Activated CD4-positive, alpha-beta T cell treated with anti-CD3 and anti-CD28 coated beads, Interleukin-2, amount 50 U/mL, for 16 hours (primary cell): Measurements from ENCODE around the gene WDFY1.
"Not testable (repeated sequence)": the region's sequence is repeated elsewhere in the genome, so short reads cannot be mapped to it uniquely, and the experiment has no call there.

ENCODE experiments used
- DNase-seq: peaks from one replicate; pipeline ENCODE4 v3.0.0-alpha.2; 2020

WDFY1 gene

GRCh38 chr2:223889229-223889628, 55.9 kb downstream of the WDFY1 start:
- no peak for DNase-seq

GRCh38 chr2:223888251-223888650, 56.9 kb downstream of the WDFY1 start:
- no peak for DNase-seq

DNA sequence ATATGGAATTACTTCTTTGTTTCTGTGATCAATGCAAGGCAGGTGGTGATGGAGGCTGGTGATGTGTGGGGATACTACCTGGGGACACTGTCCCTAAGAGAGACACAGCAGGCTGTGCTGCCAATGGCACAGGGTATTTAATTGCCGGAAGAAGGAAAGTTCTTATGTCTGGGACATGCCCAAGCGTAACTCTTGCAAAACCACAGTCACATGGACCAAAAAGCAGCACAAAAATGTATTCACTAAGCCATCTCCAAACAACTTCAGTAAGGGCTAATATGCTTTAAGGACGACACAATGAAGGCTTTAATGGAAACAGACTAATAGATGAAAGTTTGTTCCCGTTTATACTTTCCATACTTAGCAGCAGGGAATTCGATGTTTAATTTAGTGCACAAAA, 58.0 kb downstream of the WDFY1 start:
- no peak for DNase-seq

DNA sequence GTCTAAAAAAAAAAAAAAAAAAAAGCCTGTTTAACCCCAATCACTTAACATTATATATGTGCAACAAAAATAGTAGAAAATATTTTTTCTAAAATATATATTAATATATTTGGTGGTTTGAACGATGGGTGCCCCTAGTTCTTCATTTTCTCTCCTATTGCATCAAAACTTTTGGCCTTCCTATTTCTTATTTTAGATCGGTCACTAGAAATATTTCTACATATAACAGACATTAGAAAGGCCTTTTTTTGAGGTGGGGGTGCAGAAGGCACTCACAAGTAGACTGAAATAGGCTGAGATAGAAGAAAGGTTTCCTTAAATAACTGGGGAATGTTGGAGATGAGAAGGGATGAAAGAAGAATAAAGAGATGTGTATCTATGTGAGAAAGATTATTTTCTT, 58.4 kb downstream of the WDFY1 start:
- no peak for DNase-seq

DNA sequence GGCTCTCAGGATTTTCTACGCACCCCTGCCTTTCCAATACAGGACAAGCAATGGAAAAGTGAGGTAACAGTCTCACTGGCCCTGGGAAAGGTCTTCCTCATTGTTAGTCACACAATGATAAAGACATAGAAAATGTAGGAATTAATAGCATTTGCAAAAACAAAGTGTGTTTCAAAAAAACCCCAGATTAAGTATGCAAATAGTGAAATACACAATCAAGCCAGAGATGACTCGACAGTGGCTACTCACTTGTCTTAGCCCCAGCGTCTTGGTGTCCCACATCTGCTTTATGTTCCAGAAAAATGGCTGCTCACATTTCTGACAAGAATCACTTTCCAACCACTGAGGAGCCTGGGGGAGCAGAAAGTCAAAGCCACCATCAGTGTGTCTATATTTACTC, 60.7 kb downstream of the WDFY1 start:
- DNase-seq = peak; percentile 39

GRCh38 chr2:223882715-223883114, 62.4 kb downstream of the WDFY1 start:
- DNase-seq = no peak

- no peak for DNase-seq
Observed at GRCh38 chr2:223880796-223881195, 64.3 kb downstream of the WDFY1 start.

DNA sequence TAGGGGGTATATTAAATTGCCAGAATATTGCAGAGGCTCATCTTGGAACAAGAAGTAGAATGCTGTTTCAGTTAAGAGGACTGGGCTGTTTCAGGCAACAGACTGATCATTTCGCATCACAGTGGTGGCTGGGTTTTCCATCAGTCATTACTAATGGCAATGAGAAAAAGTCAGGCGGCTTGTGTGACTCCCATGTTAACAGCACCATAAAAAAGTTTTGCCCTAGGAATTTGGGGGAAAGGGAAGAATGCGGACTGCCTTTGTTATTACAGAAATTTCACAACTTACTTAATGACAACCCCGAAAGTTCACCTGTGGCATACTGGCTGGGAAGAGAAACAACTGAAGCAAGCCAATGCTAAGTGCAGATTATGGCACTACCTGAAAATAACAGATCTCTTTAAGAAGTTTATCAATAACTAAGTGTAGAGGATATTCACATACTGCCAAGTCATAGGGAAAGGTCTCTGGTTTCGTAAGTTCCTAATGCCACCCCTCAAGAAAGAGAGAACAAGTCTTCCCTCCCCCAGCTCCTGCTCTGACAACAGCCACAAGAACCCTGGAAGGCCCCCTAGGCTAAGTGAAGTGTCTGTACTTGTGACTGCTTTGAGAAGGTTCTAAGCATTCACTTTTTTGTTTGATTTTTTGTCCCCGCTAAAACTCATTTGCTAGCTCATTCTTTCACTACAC, 67.3 kb downstream of the WDFY1 start:
- no peak for DNase-seq

DNA sequence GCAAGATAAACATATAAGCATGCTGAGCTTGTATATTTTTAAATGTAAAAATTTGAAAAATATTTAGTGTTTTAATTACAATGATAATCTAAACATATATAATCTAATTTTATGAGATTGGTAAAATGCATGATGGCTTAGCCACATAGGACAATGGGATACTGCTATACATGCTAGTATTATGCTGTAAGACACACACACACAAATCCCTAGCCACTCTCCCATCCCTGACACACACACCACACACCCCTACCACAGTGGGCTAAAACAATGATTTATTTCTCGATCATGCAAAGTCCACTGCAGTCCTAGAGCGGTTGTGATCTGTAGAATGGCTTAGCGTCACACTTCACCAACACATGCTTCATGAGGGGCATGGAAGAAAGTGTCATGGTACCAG, 71.5 kb downstream of the WDFY1 start:
- DNase-seq = no peak

DNA sequence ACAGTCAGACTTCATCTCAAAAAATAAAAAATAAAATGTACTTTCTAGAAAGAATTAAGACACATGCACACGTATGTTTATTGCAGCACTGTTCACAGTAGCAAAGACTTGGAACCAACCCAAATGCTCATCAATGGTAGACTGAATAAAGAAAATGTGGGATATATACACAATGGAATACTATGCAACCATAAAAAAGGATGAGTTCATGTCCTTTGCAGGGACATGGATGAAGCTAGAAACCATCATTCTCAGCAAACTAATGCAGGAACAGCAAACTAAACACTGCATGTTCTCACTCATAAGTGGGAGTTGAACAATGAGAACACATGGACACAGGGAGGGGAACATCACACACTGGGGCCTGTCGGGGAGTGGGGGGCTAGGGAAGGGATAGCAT, 72.4 kb downstream of the WDFY1 start:
- not testable (repeated sequence) for DNase-seq

GRCh38 chr2:223871661-223872060, 73.5 kb downstream of the WDFY1 start:
- DNase-seq = not testable (repeated sequence)

- no peak for DNase-seq
Observed at GRCh38 chr2:223870840-223871611, 74.1 kb downstream of the WDFY1 start.

DNA sequence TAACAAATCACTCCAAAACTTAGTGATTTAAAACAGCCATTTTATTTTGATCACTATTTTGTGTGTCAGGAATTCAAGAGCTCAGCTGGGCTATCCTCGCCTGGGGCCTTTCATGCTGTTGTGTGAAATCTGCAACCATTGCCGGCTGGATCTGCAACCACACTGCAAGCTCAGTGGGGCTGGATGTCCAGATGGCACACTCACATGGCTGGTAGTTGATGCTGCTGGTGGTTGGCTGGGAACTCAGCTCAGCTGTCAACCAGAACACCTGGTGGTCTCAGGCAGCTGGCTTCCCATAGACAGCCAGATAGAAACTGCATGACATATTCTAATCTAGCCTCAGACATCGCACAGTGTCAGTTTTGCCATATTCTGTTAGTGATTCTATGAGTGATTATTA, 77.1 kb downstream of the WDFY1 start:
- no peak for DNase-seq

- DNase-seq = peak; percentile 26
Observed at GRCh38 chr2:223865907-223866508, 79.1 kb downstream of the WDFY1 start.

- DNase-seq = peak; percentile 20
Observed at GRCh38 chr2:223865124-223865523, 80.0 kb downstream of the WDFY1 start.

DNA sequence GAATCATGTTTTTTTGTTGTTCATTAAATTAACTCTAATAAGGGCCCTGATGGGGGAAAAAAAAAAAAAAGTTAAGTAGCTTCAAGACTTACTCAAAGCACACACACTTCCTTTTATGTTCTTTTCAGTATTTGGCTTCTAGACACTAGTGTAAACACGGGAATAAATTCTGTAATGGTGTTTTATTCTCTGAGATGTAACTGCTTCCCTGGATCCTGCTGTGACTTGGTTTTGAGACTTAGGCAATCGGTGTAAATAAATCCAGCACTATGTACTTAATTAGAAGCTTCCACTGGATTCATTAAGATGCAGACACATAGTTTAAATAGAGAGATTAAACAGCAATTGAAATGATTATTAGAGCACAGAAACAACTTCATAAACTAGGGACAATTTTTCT, 81.6 kb downstream of the WDFY1 start:
- no peak for DNase-seq

GRCh38 chr2:223860809-223861738, 84.1 kb downstream of the WDFY1 start:
- DNase-seq = no peak

DNA sequence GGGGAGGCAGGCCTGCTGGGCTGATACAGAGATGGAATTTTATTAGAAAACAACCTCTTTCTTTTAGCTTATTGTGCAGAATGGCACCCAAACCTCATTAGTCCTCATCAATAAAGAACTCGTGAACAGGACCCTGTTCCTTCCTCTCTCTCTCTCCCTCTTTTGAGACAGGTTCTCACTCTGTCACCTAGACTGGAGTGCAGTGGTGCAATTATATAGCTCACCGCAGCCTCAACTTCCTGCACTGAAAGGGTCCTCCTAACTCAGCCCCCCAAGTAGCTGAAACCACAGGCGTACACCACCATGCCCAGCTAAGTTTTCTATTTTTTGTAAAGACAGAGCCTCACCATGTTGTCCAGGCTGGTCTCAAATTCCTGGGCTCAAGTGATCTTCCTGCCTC, 86.1 kb downstream of the WDFY1 start:
- DNase-seq = no peak

DNA sequence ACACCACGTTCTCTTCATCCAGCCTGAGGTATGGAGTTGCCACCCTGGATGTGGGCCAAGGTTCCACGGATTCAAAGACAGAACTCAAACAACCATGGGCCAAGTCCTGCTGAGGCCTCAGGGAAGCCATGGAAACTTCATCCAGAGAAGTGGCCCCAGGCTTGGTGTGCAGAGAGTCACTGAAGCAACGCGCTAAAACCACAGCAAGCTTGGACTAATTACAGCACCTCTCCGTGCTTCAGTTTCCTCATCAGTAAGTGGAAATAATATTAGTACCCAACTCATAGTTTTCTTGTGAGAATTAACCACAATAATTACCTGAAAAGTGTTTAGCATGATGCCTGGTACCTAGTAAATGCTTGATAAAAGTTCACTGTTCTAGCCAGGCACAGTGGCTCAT, 88.6 kb downstream of the WDFY1 start:
- no peak for DNase-seq

- DNase-seq = no peak
Observed at GRCh38 chr2:223856021-223856420, 89.1 kb downstream of the WDFY1 start.

DNA sequence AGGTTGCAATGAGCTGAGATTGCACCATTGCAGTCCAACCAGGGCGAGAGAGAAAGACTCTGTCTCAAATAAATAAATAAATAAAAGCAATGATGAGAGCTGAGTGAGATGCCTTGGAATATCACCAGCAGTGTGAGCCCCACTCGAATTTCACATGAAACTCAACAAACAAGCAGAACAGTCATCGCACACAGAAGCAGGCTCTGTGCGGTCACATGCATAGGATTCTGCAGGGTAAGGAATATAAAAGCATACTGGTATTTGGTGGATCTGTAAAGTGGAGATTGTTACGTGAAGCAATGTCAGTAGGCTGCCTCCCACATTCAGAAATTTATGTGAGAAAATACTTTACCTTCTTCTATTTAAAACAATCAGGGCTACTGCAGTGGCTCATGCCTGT, 89.7 kb downstream of the WDFY1 start:
- DNase-seq = no peak

- no peak for DNase-seq
Observed at GRCh38 chr2:223854741-223855140, 90.4 kb downstream of the WDFY1 start.

DNA sequence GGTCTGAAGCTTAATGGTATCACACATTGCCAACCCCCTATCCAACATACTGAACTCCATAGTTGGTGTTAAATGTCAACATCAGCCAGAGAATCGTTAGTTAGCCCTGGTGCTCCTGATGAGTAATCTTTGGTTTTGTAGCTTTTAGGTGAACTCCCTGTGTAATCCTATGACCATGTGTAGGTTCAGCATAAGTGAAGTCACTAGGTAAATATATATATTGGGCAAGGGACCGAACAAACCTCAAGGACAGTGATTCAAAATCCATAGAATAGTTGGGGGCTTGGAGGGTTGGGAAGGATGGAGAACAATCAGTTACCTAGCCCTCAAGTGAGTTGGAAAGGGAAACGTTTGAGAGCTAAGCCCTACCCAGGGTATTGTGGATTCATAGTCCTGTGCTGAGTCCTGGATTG, 91.7 kb downstream of the WDFY1 start:
- no peak for DNase-seq
